Mammary microvascular endothelial cell (primary cell): ENCODE results near the gene FNDC5. TPM values are rescaled to one million over a fixed set of nuclear protein-coding genes. Genes with fewer than 3 reads are reported as not detected.

Experiments used
- total RNA-seq: library from RNA; depleted of rRNA; stranded (reverse); fragments of >200 nt; gene quantifications from 2 replicates; pipeline ENCODE4 v1.2.3, GENCODE V29; 2015

Gene FNDC5
- total RNA-seq = 0.07 TPM in 1 of 2 replicates, not detected in the other

DNA sequence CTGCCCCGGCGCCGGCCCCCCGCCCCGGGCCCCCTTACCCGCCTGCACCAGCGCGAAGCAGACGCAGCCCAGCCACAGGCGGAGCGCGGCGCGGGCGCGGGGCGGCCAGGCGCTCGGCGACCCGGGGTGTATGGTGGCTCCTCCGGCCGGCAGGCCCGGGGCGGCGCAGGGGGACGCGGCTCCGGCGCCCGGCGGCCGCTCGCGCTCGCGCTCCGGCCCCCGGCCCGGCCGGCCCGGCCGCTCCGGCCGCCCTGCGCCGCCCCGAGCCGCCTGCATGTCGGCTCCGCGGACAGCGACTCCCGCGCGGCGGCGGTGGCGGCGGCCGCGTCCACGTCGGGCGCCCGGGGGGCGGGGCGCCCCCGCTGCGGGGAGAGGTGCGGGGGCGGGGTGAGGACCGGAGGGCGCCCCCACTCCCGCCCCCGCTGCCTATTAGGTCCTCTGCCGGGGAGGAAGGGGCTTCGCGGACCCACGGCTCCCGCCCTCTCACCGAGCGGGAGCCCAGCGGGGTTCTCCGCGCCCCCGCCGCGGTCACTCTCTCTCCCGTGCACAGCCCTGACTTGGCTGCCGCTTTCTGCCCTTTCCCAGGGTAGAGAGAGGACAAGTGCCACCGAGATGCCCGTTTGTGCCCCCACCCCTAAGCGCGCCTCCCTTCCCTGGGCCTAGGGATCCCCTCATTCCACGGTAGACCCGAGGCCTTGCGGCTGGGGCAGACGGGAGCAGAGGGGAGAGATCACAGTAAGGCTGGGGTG is at the start of gene FNDC5:
TSS of gene FNDC5 (minus strand) at position 298 of the 749 bp plus-strand sequence.

DNA sequence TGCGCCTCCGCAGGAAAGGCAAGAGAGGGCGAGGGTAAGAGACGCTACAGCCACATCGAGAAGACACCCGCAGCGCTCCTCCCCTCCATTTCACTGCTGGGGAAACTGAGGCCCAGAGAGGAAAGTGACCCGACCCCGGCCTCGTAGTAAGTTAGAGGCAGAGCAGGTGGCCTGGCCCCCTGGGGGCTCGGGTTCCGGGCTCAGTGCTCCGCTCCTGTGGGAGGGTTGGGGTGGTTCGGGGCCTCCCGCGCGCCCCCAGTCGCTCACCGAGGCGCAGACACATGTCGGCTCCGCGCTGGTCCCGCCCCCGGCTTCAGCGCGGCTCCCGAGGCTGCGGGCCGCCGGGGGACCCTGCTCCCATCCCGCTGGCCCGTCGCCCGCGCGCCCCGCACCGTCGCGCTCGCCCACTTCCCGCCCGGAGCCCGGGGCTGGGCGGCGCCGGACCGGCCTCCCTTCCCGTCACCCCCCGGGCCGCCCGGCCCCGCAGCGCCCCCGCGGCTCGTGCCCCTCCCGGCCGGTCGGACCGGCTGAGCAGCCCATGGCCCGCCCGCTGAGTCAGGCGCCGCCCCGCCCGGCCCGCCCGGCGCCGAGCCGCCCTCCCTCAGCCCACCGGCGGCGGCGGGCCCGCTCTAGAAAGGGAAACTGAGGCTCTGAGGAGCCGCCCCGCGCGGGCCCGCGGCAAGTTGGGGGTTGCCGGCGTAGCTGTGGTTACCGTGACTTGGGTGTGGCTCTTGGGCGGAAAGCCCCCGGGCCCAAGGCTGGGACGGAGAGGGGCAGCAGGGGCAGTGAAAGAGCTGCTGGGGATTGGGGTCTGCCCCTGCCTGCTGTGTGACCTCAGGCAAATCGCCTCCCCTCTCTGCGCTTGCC is 30.5 kb upstream of the FNDC5 start, which contains the start of gene TMEM54:
TSS of gene TMEM54 (minus strand) at position 434 of the 867 bp plus-strand sequence. CDS start at position 283, 151 bp downstream.

DNA sequence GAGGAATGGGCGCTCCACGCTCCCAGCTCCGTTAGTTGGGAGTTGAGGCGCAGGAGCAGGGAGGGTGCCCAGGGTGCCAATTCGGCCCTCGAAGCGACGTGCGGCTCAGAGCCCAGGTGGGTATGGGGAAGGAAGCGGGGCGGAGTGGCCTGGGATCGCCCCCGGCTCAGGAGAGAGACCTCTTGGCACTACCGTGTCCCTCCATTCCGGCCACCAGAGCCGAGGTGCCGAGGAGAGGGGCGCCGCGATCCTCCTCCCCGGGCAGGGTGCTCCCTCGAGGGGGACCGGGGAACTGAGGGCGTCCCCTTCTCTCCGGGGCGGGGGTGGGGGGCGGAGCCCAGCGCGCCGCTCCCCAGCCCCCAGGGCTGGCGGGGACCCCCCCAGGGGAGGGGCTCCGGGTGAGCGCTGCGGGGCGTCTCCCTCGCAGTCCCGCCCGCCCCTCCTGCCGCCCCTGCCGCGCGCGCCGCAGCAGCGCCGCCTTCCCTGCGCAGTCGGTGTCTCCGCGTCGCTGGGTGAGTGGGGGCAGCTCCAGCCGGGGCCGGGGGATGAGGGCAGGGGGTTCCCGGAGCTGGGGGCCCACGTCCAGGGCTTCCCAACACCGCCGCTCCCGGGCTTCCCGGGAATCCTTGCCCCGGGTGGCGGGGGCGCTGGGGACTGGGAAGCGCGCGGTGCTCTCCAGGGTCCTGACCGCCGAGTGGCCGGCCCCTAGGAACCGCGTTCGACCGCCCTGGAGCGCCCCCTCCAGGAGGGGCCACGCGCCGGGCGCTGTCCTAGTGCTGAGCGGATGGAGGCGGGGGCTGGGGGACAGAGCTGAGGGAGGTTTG is 15.5 kb upstream of the FNDC5 start, which contains the start of gene HPCA:
TSS of gene HPCA (plus strand) at position 488 of the 824 bp plus-strand sequence. CDS start 2,408 bp downstream, outside the sequence.

DNA sequence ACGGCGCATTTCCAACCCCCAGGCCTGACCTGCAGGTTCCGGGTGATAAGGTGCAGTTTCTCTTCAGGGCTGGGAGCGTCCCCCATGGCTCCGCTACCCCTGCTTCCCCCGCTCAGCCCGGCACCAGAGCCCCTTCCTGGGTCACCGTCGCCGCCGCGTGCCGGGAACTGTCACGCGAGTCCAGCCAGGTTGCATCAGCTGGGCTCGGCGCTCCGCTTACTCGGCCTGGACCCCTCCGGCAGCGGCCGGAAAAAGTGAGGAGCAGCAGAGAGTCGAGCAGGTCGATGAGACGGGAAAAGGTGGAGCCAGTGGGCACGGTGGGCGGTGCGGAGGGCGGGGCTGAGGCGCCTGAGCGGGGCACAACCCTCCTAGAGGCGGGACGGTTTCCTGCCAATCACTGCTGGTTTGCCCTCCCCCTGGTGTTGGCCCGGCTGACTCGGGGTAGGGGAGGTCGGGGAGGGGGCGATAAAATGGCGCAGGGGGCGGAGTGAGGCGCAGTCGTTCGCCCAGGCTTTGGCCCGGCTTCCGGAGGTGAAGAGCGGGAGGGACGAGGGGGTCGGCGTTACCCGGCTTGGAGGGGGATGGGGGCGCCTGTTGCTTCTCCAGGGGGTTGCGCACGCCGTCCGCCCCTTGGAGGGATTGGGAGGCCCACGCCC is 53.4 kb downstream of the FNDC5 start, which contains the start of the genes S100PBP and YARS1:
TSS of gene S100PBP (plus strand) at position 495 of the 656 bp plus-strand sequence. CDS start 8,447 bp downstream, outside the sequence.
TSS of gene YARS1 (minus strand) at position 200 of the 656 bp plus-strand sequence. CDS start at position 86, 114 bp downstream.

Other genes starting within 250 kb of the FNDC5 start
- 37.9 and 39.6 TPM in 2 replicates for gene ZBTB8OS, start 220.4 kb downstream of the FNDC5 start, total RNA-seq
- 113 and 117 TPM in 2 replicates for gene RBBP4, start 219.7 kb downstream of the FNDC5 start, total RNA-seq
- 6.3 and 10.6 TPM in 2 replicates for gene SYNC, start 168.1 kb downstream of the FNDC5 start, total RNA-seq
- 98.2 and 111 TPM in 2 replicates for gene YARS1, start 53.6 kb downstream of the FNDC5 start, total RNA-seq
- 14.8 and 16.4 TPM in 2 replicates for gene S100PBP, start 53.3 kb downstream of the FNDC5 start, total RNA-seq
- not detected in 2 replicates for gene HPCA, start 15.6 kb upstream of the FNDC5 start, total RNA-seq
- gene TMEM54, start 30.5 kb upstream of the FNDC5 start, total RNA-seq = 29.4 and 31.1 TPM in 2 replicates
- gene RNF19B, start 93.9 kb upstream of the FNDC5 start, total RNA-seq = 32.9 and 33.1 TPM in 2 replicates
- 138 and 147 TPM in 2 replicates for gene AK2, start 166.0 kb upstream of the FNDC5 start, total RNA-seq
- gene AZIN2, start 210.2 kb upstream of the FNDC5 start, total RNA-seq = 0.47 and 1.9 TPM in 2 replicates